ENCODE results near the gene PLXND1. TPM values are rescaled to one million over a fixed set of nuclear protein-coding genes. Genes with fewer than 3 reads are reported as not detected.
"Not testable (repeated sequence)": the region's sequence is repeated elsewhere in the genome, so short reads cannot be mapped to it uniquely, and the experiment has no call there.

PLXND1 gene
- total RNA-seq, 2 experiments from 2014 or later, result 30.0 to 38.3 TPM

- Mint-ChIP-seq H3K9me3 (no peaks in the 10 kb centered on the region), H3K4me3 (no peak overlapping the region), H3K36me3 (no peaks in the 10 kb centered on the region), H3K4me1 (no peaks in the 10 kb centered on the region), H3K27me3 (peaks cover 2% of the 10 kb centered on the region), H3K27ac (no peak overlapping the region)
- ATAC-seq (ENCODE audit: low read depth), result no peak
- DNase-seq, result no peak
- POLR2A ChIA-PET, result no interaction called here
These were observed 79.2 kb downstream of the PLXND1 start for GRCh38 chr3:129527262-129527661.

- Mint-ChIP-seq H3K27me3 (no peaks in the 10 kb centered on the region), H3K4me3 (no peak overlapping the region), H3K4me1 (no peaks in the 10 kb centered on the region), H3K27ac (no peak overlapping the region), H3K9me3 (no peaks in the 10 kb centered on the region), H3K36me3 (no peaks in the 10 kb centered on the region)
- POLR2A ChIA-PET, result no interaction called here
- DNase-seq, result no peak
- ATAC-seq (ENCODE audit: low read depth), result no peak
These were observed 80.2 kb downstream of the PLXND1 start for GRCh38 chr3:129526121-129526900.

GRCh38 chr3:129525341-129525968, 81.0 kb downstream of the PLXND1 start:
- POLR2A ChIA-PET, result no interaction called here
- H3K27me3 Mint-ChIP-seq, result no peaks in the 10 kb centered on the region
- H3K4me1 Mint-ChIP-seq, result no peaks in the 10 kb centered on the region
- H3K9me3 Mint-ChIP-seq, result no peaks in the 10 kb centered on the region
- no peak overlapping the region for H3K27ac Mint-ChIP-seq
- DNase-seq, result no peak
- H3K4me3 Mint-ChIP-seq, result no peak overlapping the region
- H3K36me3 Mint-ChIP-seq, result no peaks in the 10 kb centered on the region
- ATAC-seq (ENCODE audit: low read depth), result peak; percentile 13

- Mint-ChIP-seq H3K9me3 (no peaks in the 10 kb centered on the region), H3K27ac (no peak overlapping the region), H3K4me1 (no peaks in the 10 kb centered on the region), H3K27me3 (no peaks in the 10 kb centered on the region), H3K36me3 (no peaks in the 10 kb centered on the region), H3K4me3 (no peak overlapping the region)
- ATAC-seq (ENCODE audit: low read depth) (no peak), DNase-seq (no peak)
- POLR2A ChIA-PET, result no interaction called here
These were observed 82.4 kb downstream of the PLXND1 start for GRCh38 chr3:129524081-129524480.

- Mint-ChIP-seq H3K4me1 (no peaks in the 10 kb centered on the region), H3K27me3 (no peaks in the 10 kb centered on the region), H3K9me3 (no peaks in the 10 kb centered on the region), H3K36me3 (no peaks in the 10 kb centered on the region), H3K27ac (no peak overlapping the region), H3K4me3 (no peak overlapping the region)
- POLR2A ChIA-PET, result no interaction called here
- DNase-seq, result no peak
- no peak for ATAC-seq (ENCODE audit: low read depth)
These were observed 83.5 kb downstream of the PLXND1 start for GRCh38 chr3:129522953-129523352.

- peaks cover 4% of the 10 kb centered on the region for H3K36me3 Mint-ChIP-seq
- no peaks in the 10 kb centered on the region for H3K27me3 Mint-ChIP-seq
- H3K4me1 Mint-ChIP-seq, result no peaks in the 10 kb centered on the region
- DNase-seq, result no peak
- H3K9me3 Mint-ChIP-seq, result no peaks in the 10 kb centered on the region
- no peak for ATAC-seq (ENCODE audit: low read depth)
- POLR2A ChIA-PET, result no interaction called here
- no peak overlapping the region for H3K4me3 Mint-ChIP-seq
- no peak overlapping the region for H3K27ac Mint-ChIP-seq
These were observed 84.9 kb downstream of the PLXND1 start for GRCh38 chr3:129521611-129522010.

GRCh38 chr3:129520960-129521359, 85.5 kb downstream of the PLXND1 start:
- Mint-ChIP-seq H3K27ac (no peak overlapping the region), H3K27me3 (no peaks in the 10 kb centered on the region), H3K9me3 (no peaks in the 10 kb centered on the region), H3K4me1 (no peaks in the 10 kb centered on the region), H3K4me3 (no peak overlapping the region), H3K36me3 (peaks cover 7% of the 10 kb centered on the region)
- POLR2A ChIA-PET, result no interaction called here
- no peak for DNase-seq
- ATAC-seq (ENCODE audit: low read depth), result no peak

- POLR2A ChIA-PET, result no interaction called here
- Mint-ChIP-seq H3K4me3 (no peak overlapping the region), H3K27me3 (no peaks in the 10 kb centered on the region), H3K9me3 (no peaks in the 10 kb centered on the region), H3K4me1 (no peaks in the 10 kb centered on the region), H3K36me3 (peaks cover 9% of the 10 kb centered on the region), H3K27ac (no peak overlapping the region)
- ATAC-seq (ENCODE audit: low read depth), result no peak
- no peak for DNase-seq
These were observed 86.4 kb downstream of the PLXND1 start for GRCh38 chr3:129519896-129520715.

GRCh38 chr3:129519449-129519848, 87.0 kb downstream of the PLXND1 start:
- H3K4me3 Mint-ChIP-seq, result no peak overlapping the region
- DNase-seq, result no peak
- POLR2A ChIA-PET, result no interaction called here
- peaks cover 9% of the 10 kb centered on the region for H3K36me3 Mint-ChIP-seq
- H3K27ac Mint-ChIP-seq, result no peak overlapping the region
- no peaks in the 10 kb centered on the region for H3K4me1 Mint-ChIP-seq
- no peaks in the 10 kb centered on the region for H3K9me3 Mint-ChIP-seq
- ATAC-seq (ENCODE audit: low read depth), result no peak
- H3K27me3 Mint-ChIP-seq, result no peaks in the 10 kb centered on the region

GRCh38 chr3:129518581-129518980, 87.9 kb downstream of the PLXND1 start:
- H3K27ac Mint-ChIP-seq, result no peak overlapping the region
- no peaks in the 10 kb centered on the region for H3K27me3 Mint-ChIP-seq
- H3K4me1 Mint-ChIP-seq, result no peaks in the 10 kb centered on the region
- peaks cover 9% of the 10 kb centered on the region for H3K36me3 Mint-ChIP-seq
- ATAC-seq (ENCODE audit: low read depth), result no peak
- no peaks in the 10 kb centered on the region for H3K9me3 Mint-ChIP-seq
- POLR2A ChIA-PET, result no interaction called here
- DNase-seq, result no peak
- H3K4me3 Mint-ChIP-seq, result no peak overlapping the region

GRCh38 chr3:129518038-129518561, 88.4 kb downstream of the PLXND1 start:
- no peaks in the 10 kb centered on the region for H3K9me3 Mint-ChIP-seq
- POLR2A ChIA-PET, result no interaction called here
- peaks cover 9% of the 10 kb centered on the region for H3K36me3 Mint-ChIP-seq
- H3K27ac Mint-ChIP-seq, result no peak overlapping the region
- ATAC-seq (ENCODE audit: low read depth) (no peak), DNase-seq (no peak)
- H3K4me1 Mint-ChIP-seq, result no peaks in the 10 kb centered on the region
- H3K27me3 Mint-ChIP-seq, result no peaks in the 10 kb centered on the region
- no peak overlapping the region for H3K4me3 Mint-ChIP-seq

- Mint-ChIP-seq H3K27ac (no peak overlapping the region), H3K4me3 (no peak overlapping the region), H3K4me1 (no peaks in the 10 kb centered on the region), H3K9me3 (no peaks in the 10 kb centered on the region), H3K36me3 (peaks cover 9% of the 10 kb centered on the region), H3K27me3 (no peaks in the 10 kb centered on the region)
- POLR2A ChIA-PET, result no interaction called here
- DNase-seq (no peak), ATAC-seq (ENCODE audit: low read depth) (no peak)
These were observed 89.0 kb downstream of the PLXND1 start for GRCh38 chr3:129517516-129517915.

- H3K4me3 Mint-ChIP-seq; H3K36me3 Mint-ChIP-seq; H3K4me1 Mint-ChIP-seq; H3K27me3 Mint-ChIP-seq; H3K9me3 Mint-ChIP-seq; DNase-seq; POLR2A ChIA-PET; H3K27ac Mint-ChIP-seq; ATAC-seq (ENCODE audit: low read depth): not testable (repeated sequence)
These were observed 90.5 kb downstream of the PLXND1 start for GRCh38 chr3:129515821-129516432.

Measured in activated naive CD8-positive, alpha-beta T cell treated with anti-CD3 and anti-CD28 coated beads, Interleukin-2, amount 10 ng/mL, durations not matched to agents 7 days and 5 days (primary cell).